Endothelial cell of umbilical vein (primary cell): ENCODE measurements around the gene ANO6. TPM values are rescaled to one million over a fixed set of nuclear protein-coding genes. Genes with fewer than 3 reads are reported as not detected.

Experiments used
- BruUV-seq: library from RNA; stranded (reverse); fragments of 400-500 nt; replicated peaks from 2 replicates; lab custom pipeline; 2021; lab: Mats Ljungman, UMichigan
- CTCF ChIA-PET: fragments of 300-600, 350-600 bp; sonication (Branson Sonifier 250); formaldehyde crosslinking; loops from one replicate; lab custom pipeline; 2021; ENCODE audit warnings: antibody characterized with exemption, inconsistent platforms; lab: Charles Lee
- POLR2A ChIA-PET: fragments of 300-600, 350-600 bp; sonication (Branson Sonifier 250); formaldehyde crosslinking; loops from one replicate; lab custom pipeline; 2021; ENCODE audit warnings: antibody characterized with exemption, inconsistent platforms; lab: Charles Lee
- DNase-seq: peaks from one replicate; pipeline ENCODE4 v3.0.0-alpha.2; 2011; ENCODE audit warnings: low read depth, low spot score
- FAIRE-seq: peaks from 2 replicates; lab custom pipeline; 2011; peaks lifted over from hg19 to GRCh38; lab: Jason Lieb, UNC
- H2AFZ ChIP-seq: 2 replicates; pipeline ENCODE4 v1.6.0; 2012; ENCODE audit warnings: low read depth, low read length, control low read depth, inconsistent platforms
- H3K27ac ChIP-seq: 2 replicates; pipeline ENCODE4 v1.5.1; 2011; ENCODE audit warnings: low read depth, mild to moderate bottlenecking, control low read depth, low read length, moderate library complexity; ENCODE audit not compliant: insufficient read depth
- H3K27me3 ChIP-seq, 2 experiments: 2 replicates each; pipeline versions ENCODE4 v1.6.0 to v1.6.1; 2011; ENCODE audit warnings: low read length in 2 of 2, mixed read lengths in 1 of 2; ENCODE audit not compliant: control insufficient read depth in 2 of 2, insufficient read depth in 2 of 2
- H3K36me3 ChIP-seq, 2 experiments: 2 replicates in 1 of 2; 3 replicates in 1 of 2; pipeline ENCODE4 v1.5.1; 2011; ENCODE audit warnings: low read length in 2 of 2, mild to moderate bottlenecking in 1 of 2, moderate library complexity in 1 of 2; ENCODE audit not compliant: control insufficient read depth in 2 of 2, insufficient read depth in 2 of 2; ENCODE audit errors: extremely low read depth in 1 of 2
- H3K4me1 ChIP-seq: 3 replicates; pipeline ENCODE4 v1.5.1; 2011; ENCODE audit warnings: mild to moderate bottlenecking, low read length; ENCODE audit not compliant: control insufficient read depth, insufficient read depth; ENCODE audit errors: extremely low read depth
- H3K4me2 ChIP-seq: 2 replicates; pipeline ENCODE4 v1.6.1; 2011; ENCODE audit warnings: low read length, control low read depth, mixed read lengths; ENCODE audit not compliant: insufficient read depth
- H3K4me3 ChIP-seq, 3 experiments: fragments of 200-600 bp in 1 of 3; sonication (generic), shearing (Covaris generic) in 1 of 3; replicated peaks in 1 of 3; 2 replicates each; pipeline ENCODE4 v1.5.1; 2011 to 2016; ENCODE audit warnings: control low read depth in 3 of 3, low read length in 3 of 3, mild to moderate bottlenecking in 2 of 3, inconsistent platforms in 1 of 3, low read depth in 1 of 3, moderate library complexity in 1 of 3; ENCODE audit not compliant: insufficient read depth in 1 of 3
- H3K79me2 ChIP-seq: 2 replicates; pipeline ENCODE4 v1.6.0; 2012; ENCODE audit warnings: low read length, inconsistent platforms; ENCODE audit not compliant: control insufficient read depth, insufficient read depth
- H3K9ac ChIP-seq: replicated peaks from 2 replicates; pipeline ENCODE3; 2011; ENCODE audit warnings: low read length, control low read depth; ENCODE audit not compliant: insufficient read depth; ENCODE audit errors: extremely low read depth
- H3K9me1 ChIP-seq: replicated peaks from 3 replicates; pipeline ENCODE4 v1.6.0; 2011; ENCODE audit warnings: mild to moderate bottlenecking, low read length; ENCODE audit not compliant: control insufficient read depth, insufficient read depth; ENCODE audit errors: extremely low read depth
- H3K9me3 ChIP-seq: replicated peaks from 2 replicates; pipeline ENCODE4 v1.5.1; 2012; ENCODE audit warnings: low read length, inconsistent platforms; ENCODE audit not compliant: control insufficient read depth, insufficient read depth
- H4K20me1 ChIP-seq: replicated peaks from 2 replicates; pipeline ENCODE3; 2011; ENCODE audit warnings: mild to moderate bottlenecking, low read length; ENCODE audit not compliant: control insufficient read depth, insufficient read depth; ENCODE audit errors: extremely low read depth
- EZH2 ChIP-seq: IDR thresholded peaks from 2 replicates; pipeline ENCODE4 v1.6.1; 2012; ENCODE audit warnings: borderline replicate concordance, low read depth, mild to moderate bottlenecking, moderate library complexity, low read length, inconsistent platforms; ENCODE audit not compliant: severe bottlenecking
- FOS ChIP-seq: IDR thresholded peaks from 2 replicates; pipeline ENCODE4 v1.6.1; 2011; ENCODE audit warnings: mild to moderate bottlenecking, low read length, moderate library complexity, borderline replicate concordance; ENCODE audit not compliant: insufficient read depth
- GATA2 ChIP-seq: IDR thresholded peaks from 2 replicates; pipeline ENCODE4 v1.7.0; 2011; ENCODE audit warnings: low read depth, mild to moderate bottlenecking, moderate library complexity, mixed read lengths, low read length; ENCODE audit not compliant: insufficient read length, insufficient read depth
- JUN ChIP-seq: IDR thresholded peaks from 2 replicates; pipeline ENCODE4 v1.6.1; 2011; ENCODE audit warnings: borderline replicate concordance, low read depth; ENCODE audit not compliant: insufficient read length, insufficient read depth
- MYC ChIP-seq: IDR thresholded peaks from one replicate; pipeline ENCODE4 v1.6.1; 2011; ENCODE audit warnings: mild to moderate bottlenecking, low read depth, low read length
- POLR2A ChIP-seq: IDR thresholded peaks from 2 replicates; pipeline ENCODE4 v1.6.1; 2012; ENCODE audit warnings: low read depth, mild to moderate bottlenecking, control low read depth, low read length
- POLR2AphosphoS5 ChIP-seq: IDR thresholded peaks from 2 replicates; pipeline ENCODE4 v1.6.1; 2012; ENCODE audit warnings: low read depth, mild to moderate bottlenecking, control low read depth, low read length, moderate library complexity; ENCODE audit not compliant: insufficient read depth
- dilution Hi-C: fragments of 300-500 bp; cut with MboI; formaldehyde crosslinking; loops from one replicate; pipeline ENCODE4 v1.15.0; 2019; ENCODE audit warnings: low sequenced_read_pairs; ENCODE audit not compliant: extremely low pct_ligation_motif_present
- intact Hi-C: fragments of 100-400 bp; cut with micrococcal nuclease; formaldehyde crosslinking; loops from one replicate; pipeline ENCODE4 v1.10.0; 2022
- polyA plus RNA-seq, 4 experiments: library from polyadenylated mRNA; depleted of rRNA in 3 of 4; stranded (reverse) in 3 of 4; unstranded in 1 of 4; fragments of >200 nt; gene quantifications; 2 replicates each; pipeline versions ENCODE4 v1.2.1 to v1.2.3, GENCODE V29; 2011 to 2012; ENCODE audit warnings: missing spikeins in 1 of 4
- total RNA-seq: library from RNA; stranded (reverse); gene quantifications from 2 replicates; pipeline ENCODE4 v1.2.3, GENCODE V29; 2021
- TF ChIP-seq, protein P1 (sequence below): IDR thresholded peaks from 2 replicates; pipeline ENCODE4 v1.6.1; 2011; ENCODE audit not compliant: insufficient read depth, insufficient read length
- TF ChIP-seq, protein P2 (sequence below), 2 donors: IDR thresholded peaks; 1 replicate in 1 of 2; 2 replicates in 1 of 2; pipeline ENCODE4 v1.5.1; 2011; ENCODE audit warnings: low read length in 2 of 2, mild to moderate bottlenecking in 2 of 2, moderate library complexity in 2 of 2, control low read depth in 1 of 2, inconsistent platforms in 1 of 2, low read depth in 1 of 2; ENCODE audit not compliant: insufficient read depth in 1 of 2; ENCODE audit errors: extremely low read depth in 1 of 2

The ANO6 gene
- total and polyA plus RNA-seq, 2 donors (not counting 3 experiments of a cell fraction or from before 2014, with no cell fraction given): 21.3 to 67.6 TPM

DNA sequence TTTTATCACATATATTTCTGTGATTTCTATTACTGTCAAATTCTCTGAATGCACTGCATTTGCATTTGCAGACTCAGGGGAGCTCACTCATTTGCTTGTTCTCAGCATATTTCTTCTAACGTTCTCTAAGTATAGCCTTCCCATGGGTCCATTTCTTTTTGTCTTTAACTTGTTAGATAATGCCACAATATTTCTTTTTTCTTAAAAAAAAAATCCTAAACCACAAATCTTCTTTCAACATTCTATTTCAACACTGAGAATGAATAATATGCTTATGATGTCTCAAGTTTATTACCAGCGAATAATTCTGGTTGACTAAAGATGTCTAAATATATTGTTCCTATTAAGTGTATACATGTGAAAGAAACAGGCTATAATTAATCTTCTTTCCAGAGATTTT is 200.2 kb downstream of the ANO6 start:
- Histone ChIP-seq H3K27ac (no peak overlapping the region), H3K9me1 (no peaks in the 10 kb centered on the region), H3K79me2 (no peaks in the 10 kb centered on the region), H2AFZ (no peak overlapping the region), H4K20me1 (no peaks in the 10 kb centered on the region), H3K9ac (no peak overlapping the region), H3K27me3 (no peaks in the 10 kb centered on the region), H3K4me1 (peaks cover 3% of the 10 kb centered on the region), H3K36me3 (peaks cover 6 to 10% of the 10 kb centered on the region in 2 experiments), H3K9me3 (no peaks in the 10 kb centered on the region), H3K4me2 (no peak overlapping the region), H3K4me3 (no peak overlapping the region)
- TF ChIP-seq, protein P1, sequence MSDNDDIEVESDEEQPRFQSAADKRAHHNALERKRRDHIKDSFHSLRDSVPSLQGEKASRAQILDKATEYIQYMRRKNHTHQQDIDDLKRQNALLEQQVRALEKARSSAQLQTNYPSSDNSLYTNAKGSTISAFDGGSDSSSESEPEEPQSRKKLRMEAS: no peak
- TF ChIP-seq POLR2AphosphoS5: no peak
- TF ChIP-seq EZH2: no peak
- no peak for TF ChIP-seq FOS
- no peak for TF ChIP-seq GATA2
- intact Hi-C loops (no loop called here), dilution Hi-C loops (no loop called here)
- ChIA-PET CTCF (interaction anchor here (1.0 kb wide), 1 partner anchor 15 kb away, joined by 4 read pairs; no protein-coding TSS in a partner anchor), POLR2A (no interaction called here)
- BruUV-seq: no TSS peak
- DNase-seq (no peak), FAIRE-seq (no peak)

DNA sequence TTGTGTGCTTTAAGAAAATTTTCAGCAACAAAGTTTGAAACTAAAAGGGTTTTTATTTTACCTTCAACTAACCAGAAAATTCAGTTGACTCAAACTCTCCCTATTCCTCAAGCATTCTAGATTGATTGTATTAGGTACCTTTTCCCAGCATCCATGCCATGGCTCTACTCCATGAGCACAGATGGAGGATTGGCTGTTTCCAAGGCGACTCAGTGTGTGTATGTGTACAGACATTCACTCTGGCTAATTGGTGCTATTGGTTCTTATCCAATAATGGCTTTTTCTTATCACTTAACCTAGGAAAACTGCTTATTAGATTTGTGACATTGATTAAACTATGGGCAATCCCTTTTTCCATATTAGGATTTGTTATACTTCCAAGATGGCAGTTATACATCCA is 202.6 kb downstream of the ANO6 start:
- Histone ChIP-seq H3K36me3 (peaks cover 6 to 8% of the 10 kb centered on the region in 2 experiments), H3K4me3 (no peak overlapping the region), H2AFZ (no peak overlapping the region), H3K9ac (no peak overlapping the region), H3K27ac (no peak overlapping the region), H3K4me2 (no peak overlapping the region), H4K20me1 (no peaks in the 10 kb centered on the region), H3K27me3 (no peaks in the 10 kb centered on the region), H3K79me2 (no peaks in the 10 kb centered on the region), H3K9me1 (no peaks in the 10 kb centered on the region), H3K4me1 (peaks cover 3% of the 10 kb centered on the region), H3K9me3 (no peaks in the 10 kb centered on the region)
- DNase-seq (no peak), FAIRE-seq (no peak)
- ChIA-PET POLR2A (no interaction called here), CTCF (no interaction called here)
- no peak for TF ChIP-seq POLR2A
- TF ChIP-seq MYC: no peak
- TF ChIP-seq GATA2: no peak
- TF ChIP-seq FOS: no peak
- no peak for TF ChIP-seq JUN
- no peak for TF ChIP-seq POLR2AphosphoS5
- TF ChIP-seq EZH2: no peak
- TF ChIP-seq, protein P1: no peak
- TF ChIP-seq, protein P2, sequence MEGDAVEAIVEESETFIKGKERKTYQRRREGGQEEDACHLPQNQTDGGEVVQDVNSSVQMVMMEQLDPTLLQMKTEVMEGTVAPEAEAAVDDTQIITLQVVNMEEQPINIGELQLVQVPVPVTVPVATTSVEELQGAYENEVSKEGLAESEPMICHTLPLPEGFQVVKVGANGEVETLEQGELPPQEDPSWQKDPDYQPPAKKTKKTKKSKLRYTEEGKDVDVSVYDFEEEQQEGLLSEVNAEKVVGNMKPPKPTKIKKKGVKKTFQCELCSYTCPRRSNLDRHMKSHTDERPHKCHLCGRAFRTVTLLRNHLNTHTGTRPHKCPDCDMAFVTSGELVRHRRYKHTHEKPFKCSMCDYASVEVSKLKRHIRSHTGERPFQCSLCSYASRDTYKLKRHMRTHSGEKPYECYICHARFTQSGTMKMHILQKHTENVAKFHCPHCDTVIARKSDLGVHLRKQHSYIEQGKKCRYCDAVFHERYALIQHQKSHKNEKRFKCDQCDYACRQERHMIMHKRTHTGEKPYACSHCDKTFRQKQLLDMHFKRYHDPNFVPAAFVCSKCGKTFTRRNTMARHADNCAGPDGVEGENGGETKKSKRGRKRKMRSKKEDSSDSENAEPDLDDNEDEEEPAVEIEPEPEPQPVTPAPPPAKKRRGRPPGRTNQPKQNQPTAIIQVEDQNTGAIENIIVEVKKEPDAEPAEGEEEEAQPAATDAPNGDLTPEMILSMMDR (IDR thresholded peaks at IDR 0.05; ENCODE audit: extremely low read depth in 1 of 2, insufficient read depth in 1 of 2, low read depth in 1 of 2, low read length in 2 of 2): no peak
- BruUV-seq: no TSS peak
- dilution Hi-C loops (no loop called here), intact Hi-C loops (no loop called here)
